Measurements from ENCODE around the gene SMIM34. TPM values are rescaled to one million over a fixed set of nuclear protein-coding genes. Genes with fewer than 3 reads are reported as not detected.

The SMIM34 gene
- total RNA-seq, 1 donor from 2014 or later = not detected

DNA sequence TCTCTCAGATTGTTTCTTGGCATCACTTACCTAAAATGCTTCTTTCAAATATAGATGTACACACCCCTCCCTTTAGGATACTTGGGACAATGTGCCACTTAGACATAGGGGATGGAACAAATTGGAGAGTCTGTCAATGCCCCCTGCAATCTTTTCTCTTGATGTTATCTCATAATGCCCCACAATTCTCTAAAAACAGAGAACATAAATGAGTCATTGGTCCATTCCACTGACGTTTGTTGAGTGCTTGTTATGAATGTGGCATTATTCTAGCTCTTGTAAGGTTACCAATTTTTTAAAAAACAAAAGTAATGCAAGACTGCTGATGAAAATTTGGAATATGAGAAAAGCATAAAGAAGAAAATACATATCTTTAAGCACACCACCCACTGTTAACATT, 54.0 kb downstream of the SMIM34 start:
- TF ChIP-seq, protein P1, sequence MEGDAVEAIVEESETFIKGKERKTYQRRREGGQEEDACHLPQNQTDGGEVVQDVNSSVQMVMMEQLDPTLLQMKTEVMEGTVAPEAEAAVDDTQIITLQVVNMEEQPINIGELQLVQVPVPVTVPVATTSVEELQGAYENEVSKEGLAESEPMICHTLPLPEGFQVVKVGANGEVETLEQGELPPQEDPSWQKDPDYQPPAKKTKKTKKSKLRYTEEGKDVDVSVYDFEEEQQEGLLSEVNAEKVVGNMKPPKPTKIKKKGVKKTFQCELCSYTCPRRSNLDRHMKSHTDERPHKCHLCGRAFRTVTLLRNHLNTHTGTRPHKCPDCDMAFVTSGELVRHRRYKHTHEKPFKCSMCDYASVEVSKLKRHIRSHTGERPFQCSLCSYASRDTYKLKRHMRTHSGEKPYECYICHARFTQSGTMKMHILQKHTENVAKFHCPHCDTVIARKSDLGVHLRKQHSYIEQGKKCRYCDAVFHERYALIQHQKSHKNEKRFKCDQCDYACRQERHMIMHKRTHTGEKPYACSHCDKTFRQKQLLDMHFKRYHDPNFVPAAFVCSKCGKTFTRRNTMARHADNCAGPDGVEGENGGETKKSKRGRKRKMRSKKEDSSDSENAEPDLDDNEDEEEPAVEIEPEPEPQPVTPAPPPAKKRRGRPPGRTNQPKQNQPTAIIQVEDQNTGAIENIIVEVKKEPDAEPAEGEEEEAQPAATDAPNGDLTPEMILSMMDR (IDR thresholded peaks at IDR 0.05) = no peak
- TF ChIP-seq POLR2AphosphoS5 (IDR thresholded peaks at IDR 0.05; ENCODE audit: insufficient read depth in 1 of 2, low read depth in 1 of 2) (no peak), POLR2A (IDR thresholded peaks at IDR 0.05) (no peak)
- Histone ChIP-seq H3K36me3 (no peaks in the 10 kb centered on the region), H3K27me3 (no peaks in the 10 kb centered on the region), H3K4me3 (no peak overlapping the region), H3K4me1 (no peaks in the 10 kb centered on the region), H3K9me3 (no peaks in the 10 kb centered on the region), H3K27ac (no peak overlapping the region)
- intact Hi-C loops (cut with DNase I) = no loop called here
- DNase-seq (ENCODE audit: extremely low spot score in 2 of 2) = peak in 1 of 2 donors; percentile 6

Small RNAs within 50 kb of the gene (small RNA-seq; reads per million reads assigned to genes)
- not detected for gene RF00614

Other genes with a start within 250 kb of the SMIM34 start
- gene KCNE2, start 59.9 kb downstream of the SMIM34 start, total RNA-seq = not detected
- 8.1 TPM for gene SMIM11, start 48.4 kb downstream of the SMIM34 start, total RNA-seq
- 2.2 TPM for gene KCNE1, start 88.3 kb upstream of the SMIM34 start, total RNA-seq
- gene RCAN1, start 191.2 kb upstream of the SMIM34 start, total RNA-seq = 29.2 TPM
- gene CLIC6, start 245.0 kb upstream of the SMIM34 start, total RNA-seq = 8.3 TPM